Breast epithelium (tissue), 4 donors: Measurements from ENCODE around the gene C19orf47. TPM values are rescaled to one million over a fixed set of nuclear protein-coding genes. Genes with fewer than 3 reads are reported as not detected.
A peak's percentile ranks its signal among the peaks of the same experiment; 100 is the strongest.

Source experiments
- DNase-seq, 2 donors: peaks; one replicate each; pipeline ENCODE4 v3.0.0-alpha.2; 2019; ENCODE audit warnings: low spot score in 2 of 2
- H3K27ac ChIP-seq, 2 donors: fragments of 200-600 bp; sonication (generic) in 1 of 2; one replicate each; pipeline ENCODE4 v1.5.1; 2016 to 2019; ENCODE audit warnings: mild to moderate bottlenecking in 1 of 2
- H3K27me3 ChIP-seq, 2 donors: fragments of 200-600 bp; sonication (generic) in 1 of 2; one replicate each; pipeline versions ENCODE4 v1.5.1 to v1.6.0; 2017 to 2019; ENCODE audit warnings: control low read depth in 1 of 2, mild to moderate bottlenecking in 1 of 2
- H3K36me3 ChIP-seq: fragments of 200-600 bp; one replicate; pipeline ENCODE4 v1.5.1; 2019
- H3K4me1 ChIP-seq, 2 donors: fragments of 200-600 bp; sonication (generic); one replicate each; pipeline ENCODE4 v1.5.1; 2016 to 2019; ENCODE audit warnings: control low read depth in 1 of 2
- H3K4me3 ChIP-seq, 3 donors: fragments of 200-600 bp; sonication (generic); 1 replicate in 2 of 3; 2 replicates in 1 of 3; pipeline ENCODE4 v1.5.1; 2016 to 2019; ENCODE audit warnings: mild to moderate bottlenecking in 3 of 3, moderate library complexity in 2 of 3
- H3K9me3 ChIP-seq, 2 donors: fragments of 200-600 bp; sonication (generic) in 1 of 2; one replicate each; pipeline ENCODE4 v1.5.1; 2016 to 2019; ENCODE audit warnings: control low read depth in 1 of 2
- POLR2A ChIP-seq: fragments of 450-650 bp; IDR thresholded peaks from one replicate; pipeline ENCODE4 v1.6.1; 2016; ENCODE audit warnings: antibody characterized with exemption, mild to moderate bottlenecking, moderate library complexity
- POLR2AphosphoS5 ChIP-seq, 3 donors: sonication (generic); formaldehyde crosslinking; IDR thresholded peaks; one replicate each; pipeline ENCODE4 v1.6.1; 2017; ENCODE audit warnings: antibody characterized with exemption in 3 of 3
- intact Hi-C: fragments of 100-400 bp; cut with DNase I; formaldehyde crosslinking; loops from one replicate; pipeline ENCODE4 v1.15.1; 2023; ENCODE audit warnings: low total_unique reads
- total RNA-seq, 3 donors: library from RNA; depleted of rRNA; stranded (reverse); fragments of >200 nt; gene quantifications; one replicate each; pipeline ENCODE4 v1.1.0, GENCODE V29; 2016
- TF ChIP-seq, protein P1 (sequence below), 3 donors: fragments of 450-650 bp; IDR thresholded peaks; one replicate each; pipeline ENCODE4 v1.5.1; 2016 to 2017; ENCODE audit warnings: antibody characterized with exemption in 3 of 3, mild to moderate bottlenecking in 3 of 3, moderate library complexity in 3 of 3

C19orf47 gene, protein sequence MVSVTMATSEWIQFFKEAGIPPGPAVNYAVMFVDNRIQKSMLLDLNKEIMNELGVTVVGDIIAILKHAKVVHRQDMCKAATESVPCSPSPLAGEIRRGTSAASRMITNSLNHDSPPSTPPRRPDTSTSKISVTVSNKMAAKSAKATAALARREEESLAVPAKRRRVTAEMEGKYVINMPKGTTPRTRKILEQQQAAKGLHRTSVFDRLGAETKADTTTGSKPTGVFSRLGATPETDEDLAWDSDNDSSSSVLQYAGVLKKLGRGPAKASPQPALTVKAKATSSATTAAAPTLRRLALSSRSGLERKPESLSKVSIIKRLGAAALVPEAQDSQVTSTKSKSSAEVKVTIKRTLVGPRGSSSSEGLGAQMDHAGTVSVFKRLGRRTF
- 10 to 100 TPM in 2 of 3 donors, 1 to 10 TPM in 1; 6.7 to 13.0 (median 10.2) TPM for total RNA-seq

DNA sequence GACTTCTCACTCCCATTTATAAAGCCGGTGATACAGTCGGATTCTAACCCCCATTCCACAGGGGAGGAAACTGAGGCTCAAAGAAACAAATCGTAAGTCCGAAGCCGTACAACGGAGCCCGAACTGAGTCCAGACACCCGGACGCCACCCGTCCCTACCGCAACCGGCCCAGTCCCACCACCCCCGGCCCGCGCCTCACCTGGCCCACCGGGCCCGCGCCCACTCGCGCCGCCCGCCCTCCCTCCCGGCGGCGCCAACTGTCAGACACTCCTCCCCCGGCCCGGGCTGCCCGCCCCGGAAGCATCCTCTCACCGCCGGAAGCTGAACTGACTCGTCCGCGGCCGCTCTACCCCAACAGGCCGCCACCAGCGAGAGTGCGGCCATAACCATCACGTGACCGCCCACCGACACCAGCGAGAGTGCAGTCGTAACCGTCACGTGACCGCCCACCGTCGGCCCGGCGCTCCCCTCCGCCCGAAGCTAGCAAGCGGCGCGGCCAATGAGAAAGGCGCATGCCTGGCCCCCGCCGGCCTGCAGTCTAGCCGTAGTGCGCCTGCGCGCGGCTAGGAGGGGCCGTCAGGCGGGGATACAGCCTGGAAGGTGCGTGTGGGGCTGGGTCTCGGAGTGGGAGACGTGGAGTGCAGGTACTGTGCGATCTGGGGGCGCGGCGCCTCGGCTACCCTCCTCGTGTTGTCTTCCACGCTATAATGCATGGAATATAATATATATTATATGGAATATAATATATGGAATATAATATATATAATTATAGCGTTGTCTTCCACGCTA is at the start of gene C19orf47, which contains the start of gene PLD3:
Gene C19orf47, minus strand, starts transcription at position 273 of the 789 bp plus-strand sequence. CDS start 6,540 bp downstream, outside the sequence.
Gene PLD3, plus strand, starts transcription at position 571 of the 789 bp plus-strand sequence. CDS start 17,789 bp downstream, outside the sequence.
- no peaks in the 10 kb centered on the region for H3K36me3 ChIP-seq
- H3K27me3 ChIP-seq: no peaks in the 10 kb centered on the region
- no peaks in the 10 kb centered on the region for H3K4me1 ChIP-seq
- DNase-seq: peak; percentile 99 to 100
- H3K4me3 ChIP-seq: peak within 1 kb of the TSS; percentile 70 to 80 (median 77)
- no peaks in the 10 kb centered on the region for H3K9me3 ChIP-seq
- TF ChIP-seq, protein P1, sequence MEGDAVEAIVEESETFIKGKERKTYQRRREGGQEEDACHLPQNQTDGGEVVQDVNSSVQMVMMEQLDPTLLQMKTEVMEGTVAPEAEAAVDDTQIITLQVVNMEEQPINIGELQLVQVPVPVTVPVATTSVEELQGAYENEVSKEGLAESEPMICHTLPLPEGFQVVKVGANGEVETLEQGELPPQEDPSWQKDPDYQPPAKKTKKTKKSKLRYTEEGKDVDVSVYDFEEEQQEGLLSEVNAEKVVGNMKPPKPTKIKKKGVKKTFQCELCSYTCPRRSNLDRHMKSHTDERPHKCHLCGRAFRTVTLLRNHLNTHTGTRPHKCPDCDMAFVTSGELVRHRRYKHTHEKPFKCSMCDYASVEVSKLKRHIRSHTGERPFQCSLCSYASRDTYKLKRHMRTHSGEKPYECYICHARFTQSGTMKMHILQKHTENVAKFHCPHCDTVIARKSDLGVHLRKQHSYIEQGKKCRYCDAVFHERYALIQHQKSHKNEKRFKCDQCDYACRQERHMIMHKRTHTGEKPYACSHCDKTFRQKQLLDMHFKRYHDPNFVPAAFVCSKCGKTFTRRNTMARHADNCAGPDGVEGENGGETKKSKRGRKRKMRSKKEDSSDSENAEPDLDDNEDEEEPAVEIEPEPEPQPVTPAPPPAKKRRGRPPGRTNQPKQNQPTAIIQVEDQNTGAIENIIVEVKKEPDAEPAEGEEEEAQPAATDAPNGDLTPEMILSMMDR (IDR thresholded peaks at IDR 0.05): peak in 1 of 3 donors; percentile 29
- TF ChIP-seq POLR2A (peak; percentile 89), POLR2AphosphoS5 (IDR thresholded peaks at IDR 0.05) (peak; percentile 88 to 98 (median 92))
- intact Hi-C loops: no loop called here
- peak within 1 kb of the TSS; percentile 77 to 82 for H3K27ac ChIP-seq

DNA sequence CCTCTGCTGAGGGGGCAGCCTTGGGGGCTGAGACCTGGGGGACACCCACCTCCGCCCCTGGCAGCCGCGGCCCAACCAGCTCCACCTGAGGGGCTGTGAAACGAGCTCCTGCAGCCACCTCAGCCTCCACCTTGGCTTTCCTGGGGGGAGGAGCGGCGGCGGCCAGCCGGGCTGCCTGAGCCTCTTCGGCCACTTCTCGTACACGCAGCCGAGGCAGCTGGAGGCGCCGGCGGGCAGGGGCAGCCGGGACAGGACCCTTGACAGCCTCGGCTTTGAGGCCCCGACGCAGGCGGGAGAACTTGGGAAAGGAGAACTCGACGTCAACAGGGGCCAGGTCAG is 49.3 kb upstream of the C19orf47 start:
- Histone ChIP-seq H3K4me3 (no peak overlapping the region), H3K27me3 (no peaks in the 10 kb centered on the region), H3K36me3 (no peaks in the 10 kb centered on the region), H3K9me3 (no peaks in the 10 kb centered on the region), H3K4me1 (peaks cover 0 to 9% of the 10 kb centered on the region in 2 donors), H3K27ac (no peak overlapping the region)
- DNase-seq: no peak
- intact Hi-C loops: no loop called here
- TF ChIP-seq POLR2AphosphoS5 (IDR thresholded peaks at IDR 0.05): no peak
- no peak for TF ChIP-seq POLR2A
- TF ChIP-seq, protein P1 (IDR thresholded peaks at IDR 0.05): no peak

DNA sequence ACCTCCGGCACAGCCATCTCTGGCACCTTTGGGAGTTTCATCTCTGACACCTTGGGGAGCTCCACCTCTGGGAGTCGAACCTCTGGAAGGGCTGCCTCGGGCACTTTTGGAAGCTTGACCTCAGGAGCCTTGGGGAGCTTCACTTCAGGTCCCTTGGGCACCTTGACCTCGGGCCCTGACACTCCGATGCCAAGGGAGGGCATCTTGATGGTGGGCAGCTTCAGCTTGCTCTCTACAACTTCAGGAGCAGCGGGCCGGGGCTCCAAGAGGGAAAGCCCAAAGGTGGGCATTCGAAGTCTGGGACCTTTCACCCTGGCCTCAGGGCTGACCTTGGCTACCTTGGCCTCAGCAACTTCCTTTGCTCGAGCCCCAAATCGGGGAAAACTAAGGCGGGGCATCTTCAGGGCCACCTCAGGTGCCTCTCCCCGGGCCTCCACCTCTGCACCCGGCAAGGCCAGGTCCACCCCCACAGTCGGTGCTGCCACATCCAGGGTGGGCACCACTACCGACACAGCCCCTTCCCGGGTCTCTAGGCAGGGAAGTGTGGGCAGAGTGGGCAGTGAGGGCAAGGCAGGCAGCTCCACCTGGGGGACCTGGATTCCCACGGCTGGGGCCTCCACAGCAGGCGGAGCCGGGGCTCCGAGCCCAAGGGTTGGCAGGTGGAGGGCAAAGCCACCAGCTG is 48.8 kb upstream of the C19orf47 start:
- H3K27me3 ChIP-seq: no peaks in the 10 kb centered on the region
- no peaks in the 10 kb centered on the region for H3K9me3 ChIP-seq
- intact Hi-C loops: no loop called here
- H3K27ac ChIP-seq: no peak overlapping the region
- H3K4me3 ChIP-seq: no peak overlapping the region
- H3K36me3 ChIP-seq: no peaks in the 10 kb centered on the region
- H3K4me1 ChIP-seq: peaks cover 0 to 10% of the 10 kb centered on the region in 2 donors
- no peak for DNase-seq
- TF ChIP-seq, protein P1 (IDR thresholded peaks at IDR 0.05): no peak
- TF ChIP-seq POLR2AphosphoS5 (IDR thresholded peaks at IDR 0.05): no peak

DNA sequence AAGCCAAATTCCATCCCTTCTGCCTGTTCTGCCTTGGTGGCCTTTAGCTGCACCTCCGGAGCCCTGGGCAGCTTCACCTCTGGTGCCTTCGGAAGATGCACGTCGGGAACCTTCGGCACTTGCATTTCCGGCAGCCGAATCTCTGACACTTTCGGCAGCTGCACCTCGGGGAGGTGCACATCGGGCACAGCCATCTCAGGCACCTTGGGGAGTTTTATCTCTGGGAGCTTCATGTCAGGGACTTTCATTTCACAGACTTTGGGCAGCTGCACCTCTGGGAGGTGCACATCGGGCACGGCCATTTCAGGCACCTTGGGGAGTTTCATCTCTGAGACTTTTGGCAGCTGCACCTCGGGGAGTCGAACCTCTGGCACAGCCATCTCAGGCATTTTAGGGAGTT is 47.8 kb upstream of the C19orf47 start:
- no peak overlapping the region for H3K27ac ChIP-seq
- no peak overlapping the region for H3K4me3 ChIP-seq
- H3K27me3 ChIP-seq: no peaks in the 10 kb centered on the region
- H3K4me1 ChIP-seq: peaks cover 0 to 10% of the 10 kb centered on the region in 2 donors
- intact Hi-C loops: no loop called here
- DNase-seq: no peak
- TF ChIP-seq, protein P1 (IDR thresholded peaks at IDR 0.05): no peak
- H3K9me3 ChIP-seq: no peaks in the 10 kb centered on the region
- H3K36me3 ChIP-seq: no peaks in the 10 kb centered on the region
